Upper lobe of left lung (tissue), 6 donors: ENCODE measurements around the gene ACOX2. TPM values are rescaled to one million over a fixed set of nuclear protein-coding genes. Genes with fewer than 3 reads are reported as not detected.

Experiments used
- ATAC-seq, 2 donors: fragments of 200-7000 bp; cut with Tn5 transposase; one replicate each; pipeline ENCODE4 v1.9.1; 2022; ENCODE audit warnings: mild to moderate bottlenecking in 2 of 2, moderate library complexity in 2 of 2; ENCODE audit not compliant: low FRiP score in 2 of 2
- DNase-seq, 2 donors: peaks; one replicate each; pipeline ENCODE4 v3.0.0-alpha.2; 2019 to 2020
- H3K27ac ChIP-seq, 4 donors: fragments of 200-600 bp; sonication (generic); one replicate each; pipeline ENCODE4 v1.5.1; 2016 to 2019
- H3K27me3 ChIP-seq, 4 donors: fragments of 200-600 bp; sonication (generic); one replicate each; pipeline ENCODE4 v1.5.1; 2017 to 2019
- H3K36me3 ChIP-seq, 4 donors: fragments of 200-600 bp; sonication (generic); one replicate each; pipeline ENCODE4 v1.5.1; 2016 to 2019
- H3K4me1 ChIP-seq, 4 donors: fragments of 200-600 bp; sonication (generic); one replicate each; pipeline ENCODE4 v1.5.1; 2018 to 2019
- H3K4me3 ChIP-seq, 4 donors: fragments of 200-600 bp; sonication (generic); one replicate each; pipeline ENCODE4 v1.5.1; 2017 to 2019; ENCODE audit warnings: mild to moderate bottlenecking in 2 of 4, moderate library complexity in 1 of 4
- H3K9me3 ChIP-seq, 4 donors: fragments of 200-600 bp; sonication (generic); one replicate each; pipeline ENCODE4 v1.5.1; 2018 to 2019
- CTCF ChIP-seq, 6 experiments: fragments of 450-650 bp in 4 of 6; fragments of 200-600 bp in 2 of 6; sonication (generic) in 2 of 6; IDR thresholded peaks; one replicate each; pipeline ENCODE4 v1.5.1; 2016 to 2019; ENCODE audit warnings: antibody characterized with exemption in 6 of 6
- EP300 ChIP-seq, 4 donors: sonication (generic); formaldehyde crosslinking; IDR thresholded peaks; one replicate each; pipeline ENCODE4 v1.5.1; 2017; ENCODE audit warnings: antibody characterized with exemption in 4 of 4, control low read depth in 2 of 4
- POLR2A ChIP-seq, 4 donors: fragments of 450-650 bp; IDR thresholded peaks; one replicate each; pipeline ENCODE4 v1.5.1; 2016 to 2017; ENCODE audit warnings: antibody characterized with exemption in 4 of 4, mild to moderate bottlenecking in 2 of 4
- POLR2AphosphoS5 ChIP-seq, 2 donors: sonication (generic); formaldehyde crosslinking; IDR thresholded peaks; one replicate each; pipeline ENCODE4 v1.5.1; 2017; ENCODE audit warnings: antibody characterized with exemption in 2 of 2
- WGBS, 2 donors: methylation state at CpG; one replicate each; pipeline ENCODE4 v1.1.5; 2017 to 2018; 5-methylcytosine and 5-hydroxymethylcytosine counted together
- total RNA-seq, 6 donors: library from RNA; depleted of rRNA in 4 of 6; stranded (reverse); fragments of >200 nt in 4 of 6; gene quantifications; one replicate each; pipeline versions ENCODE4 v1.1.0 to v1.2.1, GENCODE V29; 2016 to 2021
- donor health status: DM: no; HTN: no; CAD: no; lungs with moderate emphysema.
- donor health status: DM: no; HTN: yes; CAD: no; lungs with severe emphysema.

The ACOX2 gene
- total RNA-seq, 6 donors from 2014 or later = 5.2 to 32.5 (median 15.8) TPM

DNA sequence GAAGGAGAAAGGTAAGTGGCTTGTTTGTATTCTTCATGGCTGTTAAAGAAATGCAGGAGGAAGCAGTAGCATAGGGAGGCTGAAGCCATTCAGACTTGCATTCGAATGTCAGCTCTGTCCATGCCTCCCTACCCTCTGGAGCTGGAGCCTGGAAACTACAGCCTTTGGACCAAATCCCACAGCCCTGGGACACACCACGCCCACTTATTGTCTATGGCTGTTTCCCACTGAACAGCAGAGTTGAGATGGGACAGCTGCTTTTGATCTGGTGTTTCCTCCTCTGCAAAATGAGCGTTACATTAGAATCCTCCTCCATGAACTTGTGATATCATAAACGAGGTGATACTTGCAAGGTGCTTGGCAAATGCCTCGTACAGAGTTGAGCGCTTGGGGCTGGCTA lies 36.6 kb upstream of the ACOX2 start:
- H3K27ac ChIP-seq = peak overlapping the region in 3 of 4 donors; percentile 15 to 96 (median 87)
- WGBS, 2 donors = 39 to 55% methylated on average over 6 of the region's 6 CpGs
- TF ChIP-seq EP300 (IDR thresholded peaks at IDR 0.05) = no peak
- no peak for TF ChIP-seq CTCF (IDR thresholded peaks at IDR 0.05)
- TF ChIP-seq POLR2AphosphoS5 (IDR thresholded peaks at IDR 0.05) = no peak
- TF ChIP-seq POLR2A (IDR thresholded peaks at IDR 0.05) = no peak
- peaks cover 0 to 20% (median 0%) of the 10 kb centered on the region in 4 donors for H3K36me3 ChIP-seq
- ATAC-seq (no peak), DNase-seq (no peak)
- peaks cover 5 to 16% (median 13%) of the 10 kb centered on the region in 4 donors for H3K4me1 ChIP-seq
- H3K4me3 ChIP-seq = peak overlapping the region in 3 of 4 donors; percentile 43 to 51 (median 45)
- H3K27me3 ChIP-seq = no peaks in the 10 kb centered on the region
- H3K9me3 ChIP-seq = no peaks in the 10 kb centered on the region

DNA sequence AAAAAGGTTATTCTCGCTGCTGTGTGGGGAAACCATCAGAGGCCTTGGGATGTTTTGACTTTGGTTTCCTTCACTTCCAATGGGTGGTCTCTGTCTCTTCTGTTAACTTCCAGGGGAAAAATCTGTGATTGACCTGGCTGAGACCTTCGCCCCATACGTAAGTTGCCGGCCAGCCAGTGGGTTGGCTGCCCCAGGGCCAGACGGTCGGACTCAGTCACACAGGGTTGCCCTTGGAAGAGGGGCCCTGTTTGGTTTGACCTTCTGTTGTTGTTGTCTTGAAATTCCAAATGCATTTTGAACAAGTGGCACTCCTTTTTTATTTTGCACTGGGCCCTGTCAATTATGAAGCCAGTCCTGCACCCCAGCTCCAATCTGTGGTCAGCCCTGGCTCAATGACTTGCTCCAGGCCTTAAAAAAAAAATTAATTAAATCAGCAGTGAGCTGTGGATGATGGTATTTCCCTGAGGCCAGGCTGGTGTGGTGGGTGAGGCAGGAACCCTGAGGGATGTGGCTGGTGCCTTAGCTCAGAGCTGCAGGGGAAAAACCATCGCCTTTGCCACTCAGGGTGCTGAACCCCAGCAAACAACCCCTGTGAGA lies 35.7 kb upstream of the ACOX2 start:
- DNase-seq = no peak
- TF ChIP-seq CTCF (IDR thresholded peaks at IDR 0.05) = no peak
- TF ChIP-seq EP300 (IDR thresholded peaks at IDR 0.05) = no peak
- TF ChIP-seq POLR2A (IDR thresholded peaks at IDR 0.05) = no peak
- TF ChIP-seq POLR2AphosphoS5 (IDR thresholded peaks at IDR 0.05) = no peak
- no peaks in the 10 kb centered on the region for H3K27me3 ChIP-seq
- H3K36me3 ChIP-seq = peaks cover 0 to 20% (median 0%) of the 10 kb centered on the region in 4 donors
- H3K4me3 ChIP-seq = peak overlapping the region in 1 of 4 donors; percentile 45
- peaks cover 2 to 18% (median 11%) of the 10 kb centered on the region in 4 donors for H3K4me1 ChIP-seq
- WGBS, 2 donors = 93 to 96% methylated on average over 7 of the region's 7 CpGs
- ATAC-seq = no peak
- H3K27ac ChIP-seq = peak overlapping the region in 2 of 4 donors; percentile 55 to 87
- H3K9me3 ChIP-seq = no peaks in the 10 kb centered on the region

- peaks cover 0 to 25% (median 0%) of the 10 kb centered on the region in 4 donors for H3K36me3 ChIP-seq
- TF ChIP-seq EP300 (IDR thresholded peaks at IDR 0.05) (no peak), POLR2A (IDR thresholded peaks at IDR 0.05) (no peak), POLR2AphosphoS5 (IDR thresholded peaks at IDR 0.05) (no peak), CTCF (IDR thresholded peaks at IDR 0.05) (no peak)
- DNase-seq (no peak), ATAC-seq (no peak)
- peak overlapping the region in 2 of 4 donors; percentile 55 to 87 for H3K27ac ChIP-seq
- H3K9me3 ChIP-seq = no peaks in the 10 kb centered on the region
- WGBS, 2 donors = 80 to 85% methylated on average over 13 of the region's 13 CpGs
- peak overlapping the region in 1 of 4 donors; percentile 45 for H3K4me3 ChIP-seq
- peaks cover 0 to 18% (median 11%) of the 10 kb centered on the region in 4 donors for H3K4me1 ChIP-seq
- no peaks in the 10 kb centered on the region for H3K27me3 ChIP-seq
Measured at GRCh38 chr3:58572013-58572633, 35.1 kb upstream of the ACOX2 start.

DNA sequence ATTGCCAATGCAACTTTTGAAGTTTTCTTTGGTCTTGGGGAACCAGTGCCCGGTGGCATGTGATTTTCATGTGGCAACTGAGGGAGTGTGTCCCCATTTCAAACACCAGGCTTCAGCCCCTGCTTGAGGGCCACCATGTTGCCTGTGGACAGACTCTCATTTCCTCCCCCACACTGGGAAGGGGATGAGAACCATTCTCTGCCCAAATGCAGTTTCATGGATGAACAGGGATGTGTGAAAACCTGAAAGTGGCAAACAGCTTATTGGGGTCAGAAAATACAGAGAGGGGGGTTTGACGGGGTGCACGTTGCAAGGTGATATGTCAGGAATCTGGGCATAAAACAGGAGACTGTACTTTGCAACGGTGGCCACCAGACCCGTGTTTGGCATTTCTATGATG lies 33.9 kb upstream of the ACOX2 start:
- DNase-seq (no peak), ATAC-seq (no peak)
- H3K4me1 ChIP-seq = peaks cover 0 to 16% (median 10%) of the 10 kb centered on the region in 4 donors
- 90 to 97% methylated on average over 5 of the region's 5 CpGs for WGBS, 2 donors
- TF ChIP-seq POLR2A (IDR thresholded peaks at IDR 0.05) (no peak), CTCF (IDR thresholded peaks at IDR 0.05) (no peak), EP300 (IDR thresholded peaks at IDR 0.05) (no peak), POLR2AphosphoS5 (IDR thresholded peaks at IDR 0.05) (no peak)
- no peaks in the 10 kb centered on the region for H3K27me3 ChIP-seq
- no peaks in the 10 kb centered on the region for H3K9me3 ChIP-seq
- peaks cover 0 to 38% (median 6%) of the 10 kb centered on the region in 4 donors for H3K36me3 ChIP-seq
- no peak overlapping the region for H3K4me3 ChIP-seq
- no peak overlapping the region for H3K27ac ChIP-seq
